GM10266 (cell line): ENCODE results near the gene NOTO.

ENCODE experiments used
- DNase-seq: peaks from one replicate; pipeline ENCODE4 v3.0.0; 2012; ENCODE audit errors: extremely low spot score
- CTCF ChIP-seq: IDR thresholded peaks from 2 replicates; pipeline ENCODE4 v1.5.1; 2012; ENCODE audit warnings: mild to moderate bottlenecking, low read depth; ENCODE audit not compliant: control insufficient read depth, insufficient read depth; ENCODE audit errors: missing control alignments

The NOTO gene

GRCh38 chr2:73208258-73208657 lies 5.9 kb downstream of the NOTO start:
- no peak for TF ChIP-seq CTCF
- no peak for DNase-seq

- no peak for TF ChIP-seq CTCF
- no peak for DNase-seq
These were observed 7.6 kb downstream of the NOTO start for GRCh38 chr2:73210019-73210418.

- DNase-seq = no peak
- no peak for TF ChIP-seq CTCF
These were observed 8.3 kb downstream of the NOTO start for GRCh38 chr2:73210696-73211095.

GRCh38 chr2:73212098-73212447 lies 9.7 kb downstream of the NOTO start:
- no peak for DNase-seq
- no peak for TF ChIP-seq CTCF

GRCh38 chr2:73212448-73213176 lies 10.2 kb downstream of the NOTO start:
- TF ChIP-seq CTCF = peak; percentile 90
- peak; percentile 88 for DNase-seq

- no peak for TF ChIP-seq CTCF
- DNase-seq = peak; percentile 94
These were observed 12.0 kb downstream of the NOTO start, which contains the start of gene SMYD5 for GRCh38 chr2:73214120-73215035. SMYD5 (plus strand) TSS chr2:73214245; CDS start chr2:73214267, 22 bp downstream.

GRCh38 chr2:73215254-73215653 lies 12.9 kb downstream of the NOTO start:
- no peak for TF ChIP-seq CTCF
- DNase-seq = no peak
